GM20000 (cell line): Measurements from ENCODE around the gene CNIH2.

Source experiments
- DNase-seq: peaks from one replicate; pipeline ENCODE4 v3.0.0; 2012; ENCODE audit warnings: low spot score
- TF ChIP-seq, protein P1 (sequence below): IDR thresholded peaks from 2 replicates; pipeline ENCODE4 v1.5.1; 2012; ENCODE audit warnings: mild to moderate bottlenecking, control low read depth; ENCODE audit errors: extremely low read depth, missing control alignments

Gene CNIH2

DNA sequence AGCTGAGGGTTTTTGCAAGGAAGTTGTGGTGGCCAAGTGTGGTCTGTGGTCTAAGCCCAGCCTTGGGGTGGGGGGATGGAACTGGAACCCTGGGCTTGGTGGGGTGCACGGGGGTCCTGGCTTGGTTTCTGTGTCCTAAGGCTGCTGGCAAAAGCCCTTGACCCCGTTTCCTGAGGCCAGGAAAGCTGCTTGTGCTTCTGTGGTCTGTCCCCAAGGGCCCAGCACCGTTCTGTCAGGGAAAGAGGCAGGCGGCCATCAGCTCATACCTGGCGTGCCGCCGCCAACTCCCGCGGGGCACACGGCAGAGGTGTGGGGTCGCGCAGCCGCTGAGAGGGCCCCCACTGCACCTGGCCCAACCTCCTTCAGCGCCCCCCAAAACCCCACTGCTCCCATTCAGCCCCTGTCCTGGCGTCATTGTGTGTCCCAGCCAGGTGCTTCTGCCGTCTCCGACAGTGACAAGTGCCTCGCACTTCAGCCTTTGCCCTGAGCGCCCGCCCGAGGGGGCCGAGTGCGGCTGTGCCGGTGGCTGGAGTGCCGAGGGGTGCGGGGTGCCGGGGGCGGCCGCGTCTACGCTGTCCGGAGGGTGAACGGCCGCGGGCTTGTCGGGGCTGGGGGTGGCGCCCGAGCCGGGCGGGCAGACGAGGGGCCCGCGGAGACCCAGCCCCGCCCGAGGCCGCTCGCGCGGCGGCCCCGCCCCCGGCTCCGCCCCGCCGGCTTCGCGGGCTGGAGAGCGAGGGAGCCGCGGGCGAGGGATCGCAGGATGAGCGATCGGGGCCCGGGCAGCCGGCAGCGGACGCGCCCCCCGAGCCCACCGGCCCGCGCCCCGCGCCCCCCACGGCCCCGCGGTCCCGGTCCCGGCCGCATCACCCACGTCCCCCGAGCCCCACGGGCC is at the start of gene CNIH2:
CNIH2 (plus strand) TSS at position 705 of the 892 bp plus-strand sequence. CDS start 282 bp downstream, outside the sequence.
- TF ChIP-seq, protein P1, sequence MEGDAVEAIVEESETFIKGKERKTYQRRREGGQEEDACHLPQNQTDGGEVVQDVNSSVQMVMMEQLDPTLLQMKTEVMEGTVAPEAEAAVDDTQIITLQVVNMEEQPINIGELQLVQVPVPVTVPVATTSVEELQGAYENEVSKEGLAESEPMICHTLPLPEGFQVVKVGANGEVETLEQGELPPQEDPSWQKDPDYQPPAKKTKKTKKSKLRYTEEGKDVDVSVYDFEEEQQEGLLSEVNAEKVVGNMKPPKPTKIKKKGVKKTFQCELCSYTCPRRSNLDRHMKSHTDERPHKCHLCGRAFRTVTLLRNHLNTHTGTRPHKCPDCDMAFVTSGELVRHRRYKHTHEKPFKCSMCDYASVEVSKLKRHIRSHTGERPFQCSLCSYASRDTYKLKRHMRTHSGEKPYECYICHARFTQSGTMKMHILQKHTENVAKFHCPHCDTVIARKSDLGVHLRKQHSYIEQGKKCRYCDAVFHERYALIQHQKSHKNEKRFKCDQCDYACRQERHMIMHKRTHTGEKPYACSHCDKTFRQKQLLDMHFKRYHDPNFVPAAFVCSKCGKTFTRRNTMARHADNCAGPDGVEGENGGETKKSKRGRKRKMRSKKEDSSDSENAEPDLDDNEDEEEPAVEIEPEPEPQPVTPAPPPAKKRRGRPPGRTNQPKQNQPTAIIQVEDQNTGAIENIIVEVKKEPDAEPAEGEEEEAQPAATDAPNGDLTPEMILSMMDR = no peak
- DNase-seq = peak; percentile 82

DNA sequence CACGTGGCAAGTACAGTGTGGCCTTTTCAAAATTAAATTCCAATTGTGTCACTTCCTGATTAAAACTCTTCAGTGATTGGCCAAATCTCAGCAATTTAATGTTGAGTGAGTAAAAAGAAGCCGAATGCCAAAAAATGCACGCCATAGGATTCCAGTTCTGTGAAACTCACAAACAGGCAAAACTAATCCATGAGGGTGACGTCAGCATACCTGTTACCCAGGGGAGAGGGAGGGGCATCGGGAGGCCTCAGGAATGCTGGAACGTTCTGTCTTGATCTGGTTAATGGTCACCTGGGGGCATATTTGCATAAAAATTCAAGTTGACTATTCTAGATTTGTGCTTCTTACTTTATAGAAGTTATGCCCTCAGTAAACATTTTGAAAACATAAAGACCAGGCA is 49.5 kb upstream of the CNIH2 start:
- DNase-seq = no peak
- TF ChIP-seq, protein P1 = no peak

DNA sequence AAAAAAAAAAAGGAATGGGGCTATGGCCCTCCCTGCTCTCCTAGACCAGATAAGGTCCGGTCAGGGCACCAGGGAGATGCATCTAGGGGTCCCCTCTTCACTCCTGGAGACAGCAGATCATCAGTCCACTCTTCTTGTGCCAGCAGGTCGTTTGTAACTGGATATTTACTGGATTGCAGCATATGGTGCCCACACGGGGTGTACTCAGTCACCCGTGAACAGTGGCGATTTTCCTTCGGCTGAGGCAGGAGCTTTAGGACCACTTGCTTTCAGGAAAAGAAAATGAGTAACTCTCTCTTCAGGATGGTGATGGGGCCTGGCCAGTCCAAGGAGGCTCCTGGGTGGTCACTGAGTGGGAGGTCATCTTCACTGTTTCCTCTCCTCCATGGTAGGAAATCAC is 47.8 kb upstream of the CNIH2 start:
- TF ChIP-seq, protein P1 = no peak
- DNase-seq = no peak

DNA sequence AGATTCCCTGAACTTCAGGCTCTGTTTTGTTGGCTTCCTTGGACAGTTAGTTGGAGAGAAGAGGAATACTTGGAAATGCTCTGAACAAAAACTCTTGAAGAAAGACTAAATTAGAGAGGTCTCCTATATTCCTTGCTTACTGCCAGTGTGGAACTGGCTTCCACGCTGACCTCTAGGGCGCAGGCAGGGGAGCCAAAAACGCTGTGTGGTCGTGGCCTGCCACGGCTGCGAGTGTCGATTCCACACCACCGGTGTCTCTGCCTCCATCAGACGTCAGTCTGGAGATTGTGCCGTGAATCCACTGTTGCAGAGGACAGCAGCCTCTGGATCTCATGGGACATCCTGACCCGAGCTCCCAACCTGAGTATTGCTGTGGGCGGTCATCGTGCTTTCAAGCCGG is 47.0 kb upstream of the CNIH2 start:
- no peak for DNase-seq
- TF ChIP-seq, protein P1 = no peak

DNA sequence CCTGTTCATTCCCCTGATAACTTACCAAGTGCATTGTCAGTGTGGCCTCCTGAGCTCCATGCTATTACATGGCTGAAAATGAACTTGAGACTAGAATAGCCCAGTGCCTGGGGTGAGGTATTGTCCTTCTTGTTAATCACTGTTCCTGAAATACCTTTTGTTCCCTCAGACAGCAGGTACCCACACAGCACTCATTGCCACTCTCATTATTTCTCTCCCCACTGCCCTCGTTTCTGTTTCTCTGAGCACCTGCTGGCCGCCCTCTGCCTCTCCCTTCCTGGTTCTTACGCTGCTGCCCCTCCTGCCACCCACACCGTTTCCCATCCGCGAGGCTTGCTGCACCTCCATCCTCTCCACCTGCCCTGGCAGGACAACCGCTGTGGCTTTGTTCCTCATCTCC is 46.4 kb upstream of the CNIH2 start:
- TF ChIP-seq, protein P1 = no peak
- no peak for DNase-seq

DNA sequence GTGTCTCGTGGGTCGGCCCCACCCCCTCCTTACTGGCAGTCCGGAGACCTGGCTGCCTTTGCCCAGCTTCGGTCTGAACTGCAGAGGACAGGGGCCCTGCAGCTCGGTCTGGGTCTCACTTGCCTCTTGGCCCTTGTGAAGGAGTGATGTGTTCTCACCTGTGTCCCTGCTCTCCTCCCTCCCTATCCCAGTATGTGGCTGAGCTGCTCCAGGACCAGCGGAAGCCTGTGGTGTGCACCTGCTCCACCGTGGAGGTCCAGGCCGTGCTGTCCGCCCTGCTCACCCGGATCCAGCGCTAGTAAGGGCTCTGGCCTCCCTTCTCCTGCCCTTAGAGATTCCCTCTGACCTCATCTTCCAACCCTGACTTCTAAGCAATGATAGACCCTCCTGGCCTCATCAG is 45.2 kb upstream of the CNIH2 start:
- no peak for DNase-seq
- TF ChIP-seq, protein P1 = no peak

DNA sequence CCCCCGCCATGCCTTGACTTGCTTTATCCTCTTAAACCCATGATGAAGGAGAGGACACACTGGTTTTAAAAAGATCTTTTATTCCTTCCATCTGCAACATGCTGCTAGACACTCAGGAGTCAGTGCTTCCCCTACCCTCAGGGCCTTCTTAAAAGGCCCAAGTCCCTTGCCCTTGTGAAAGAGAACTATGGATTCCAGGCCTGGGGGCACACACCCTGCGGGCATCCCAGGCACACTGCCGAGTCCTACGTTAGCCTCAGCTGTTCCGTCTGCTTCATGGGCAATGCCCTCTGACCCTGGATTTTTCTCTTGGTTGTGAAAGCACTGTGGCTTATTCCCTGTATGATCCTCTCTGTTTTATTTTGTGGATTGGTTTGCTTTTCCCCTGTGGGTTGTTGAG is 44.7 kb upstream of the CNIH2 start:
- no peak for DNase-seq

More for the DNA sequence above, 44.7 kb upstream of the CNIH2 start:
- TF ChIP-seq, protein P1 = no peak
